GM18511 (cell line): ENCODE results near the gene IMPG2.

Experiments
- ATAC-seq: cut with Tn5 transposase; IDR thresholded peaks from one replicate; pipeline ENCODE4 v1.9.1; 2021; ENCODE audit warnings: mild to moderate bottlenecking, moderate library complexity; ENCODE audit not compliant: unreplicated experiment

Gene IMPG2

GRCh38 chr3:101189796-101190195, 130.6 kb downstream of the IMPG2 start:
- ATAC-seq: no peak

DNA sequence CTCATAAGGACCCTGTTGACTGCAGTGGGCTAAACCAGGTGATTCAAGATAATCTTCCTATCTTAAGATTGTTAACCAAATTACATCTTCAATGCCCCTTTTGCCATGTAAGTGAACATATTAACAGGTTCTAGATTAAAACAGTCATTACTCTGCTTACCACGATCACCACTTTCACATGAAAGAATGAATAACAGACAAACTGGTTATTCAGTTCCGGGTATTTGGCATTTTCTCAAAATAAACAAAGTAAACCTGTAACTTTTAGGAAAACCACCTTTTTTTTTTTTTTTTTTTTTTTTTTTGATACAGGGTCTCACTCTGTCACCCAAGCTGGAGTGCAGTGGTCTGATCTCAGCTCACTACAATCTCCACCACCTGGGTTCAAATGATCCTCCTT, 131.2 kb downstream of the IMPG2 start:
- ATAC-seq: no peak

DNA sequence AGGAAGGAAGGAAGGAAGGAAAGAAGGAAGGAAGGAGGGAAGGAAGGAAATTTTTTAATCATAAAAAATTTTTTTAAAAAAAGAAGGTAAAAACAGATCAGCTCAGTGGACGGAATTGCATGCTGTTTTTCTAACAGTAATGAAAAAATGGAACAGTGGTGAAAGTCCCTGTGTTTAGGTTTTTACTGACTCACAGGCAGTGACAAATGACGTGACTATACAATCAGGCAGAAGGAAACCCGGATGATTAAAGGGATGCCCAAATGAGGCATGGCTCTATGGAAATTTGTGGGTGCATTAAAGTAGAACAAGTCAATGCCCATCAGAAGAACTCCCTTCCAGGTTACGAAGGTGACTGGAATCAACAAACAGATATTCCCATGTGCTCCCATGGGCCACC, 135.0 kb downstream of the IMPG2 start:
- ATAC-seq: no peak

DNA sequence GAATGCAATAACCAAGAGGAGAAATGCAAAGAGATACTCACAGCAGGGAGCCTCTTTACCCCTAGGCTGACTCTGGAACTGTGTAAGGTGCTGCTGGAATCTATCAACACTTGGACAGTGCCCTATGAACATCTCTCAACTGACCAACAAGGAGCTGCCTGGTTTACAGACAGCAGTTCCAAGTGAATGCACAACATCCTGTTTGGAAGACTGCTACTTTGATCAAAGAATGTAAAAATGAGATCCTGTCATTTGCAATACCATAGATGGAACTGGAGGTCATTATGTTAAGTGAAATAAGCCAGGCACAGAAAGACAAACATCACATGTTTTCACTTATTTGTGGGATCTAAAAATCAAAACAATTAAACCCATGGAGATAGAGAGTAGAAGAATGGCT, 136.3 kb downstream of the IMPG2 start:
- no peak for ATAC-seq

DNA sequence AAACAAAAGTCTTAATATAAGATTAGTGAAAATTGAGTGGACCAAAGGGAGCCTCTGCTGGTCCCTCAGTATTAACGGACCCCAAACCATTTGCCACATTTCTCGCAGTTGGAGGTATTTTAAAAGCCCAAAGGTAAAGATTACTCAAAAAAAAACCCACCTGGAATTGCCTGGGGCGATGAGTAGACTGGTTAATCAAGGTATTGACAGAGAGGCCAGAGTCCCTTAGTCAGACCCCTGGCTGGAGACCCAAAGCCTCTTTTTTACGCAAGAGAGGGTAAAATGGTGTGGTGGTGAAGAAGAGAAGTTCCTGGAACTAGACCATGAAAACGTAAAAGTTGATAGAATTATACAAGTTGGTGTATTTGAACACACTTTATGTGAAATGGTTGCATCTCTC, 137.2 kb downstream of the IMPG2 start:
- ATAC-seq: no peak

DNA sequence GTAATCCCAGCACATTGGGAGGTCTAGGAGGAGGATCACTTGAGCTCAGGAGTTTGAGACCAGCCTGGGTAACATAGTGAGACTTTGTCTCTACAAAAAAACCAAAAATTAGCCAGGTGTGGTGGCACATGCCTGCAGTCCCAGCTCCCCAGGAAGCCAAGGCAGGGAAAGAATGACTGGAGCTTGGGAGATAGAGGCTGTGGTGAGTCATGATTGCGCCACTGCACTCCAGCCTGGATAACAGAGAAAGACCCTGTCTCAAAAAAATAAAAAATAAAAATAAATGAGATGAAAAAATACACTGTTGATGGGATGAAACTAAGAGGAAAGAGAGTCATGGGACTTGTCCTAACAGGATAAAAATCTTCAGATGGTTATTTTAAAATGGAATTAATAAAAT, 137.6 kb downstream of the IMPG2 start:
- ATAC-seq: no peak

- ATAC-seq: no peak
Observed at GRCh38 chr3:101181801-101182200, 138.6 kb downstream of the IMPG2 start.

DNA sequence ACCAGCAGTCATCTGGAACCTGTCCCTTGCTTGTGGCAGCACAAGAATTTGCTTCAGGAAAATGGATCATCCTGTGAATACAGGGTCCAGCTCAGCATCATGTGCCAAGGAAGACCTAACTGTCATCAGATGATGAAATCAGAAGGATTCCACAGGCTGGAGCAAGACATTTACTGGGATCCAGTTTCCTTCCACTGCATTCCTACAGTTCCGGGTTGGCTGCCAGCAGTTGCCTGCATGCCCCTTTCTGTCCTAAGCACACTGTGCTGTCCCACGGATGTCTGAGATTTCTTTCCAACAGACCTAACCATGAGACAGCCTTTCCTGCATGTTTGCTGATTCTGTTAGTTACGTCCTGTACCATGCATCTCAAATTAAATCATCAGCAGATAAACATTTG, 140.7 kb downstream of the IMPG2 start:
- no peak for ATAC-seq

- ATAC-seq: no peak
Observed at GRCh38 chr3:101177577-101177976, 142.8 kb downstream of the IMPG2 start.
